SHP77 treated with DMSO at 0.1 percent for 48 hours (cell line): ENCODE data around the gene KRTAP9-2.
A peak's percentile ranks its signal among the peaks of the same experiment; 100 is the strongest.
"Not testable (repeated sequence)": the region's sequence is repeated elsewhere in the genome, so short reads cannot be mapped to it uniquely, and the experiment has no call there.

ENCODE experiments used
- DNase-seq: peaks from one replicate; lab custom pipeline; 2025; lab: John Stamatoyannopoulos, UW

Gene KRTAP9-2

GRCh38 chr17:41226598-41227095, at the start of gene KRTAP9-2:
Gene KRTAP9-2, plus strand, starts transcription at chr17:41226648. Its CDS starts 7 bp downstream, at chr17:41226655.
- DNase-seq, result not testable (repeated sequence)

- no peak for DNase-seq
Measured at GRCh38 chr17:41176744-41177387, 49.6 kb upstream of the KRTAP9-2 start.

GRCh38 chr17:41177727-41178271, 48.6 kb upstream of the KRTAP9-2 start, which contains the start of gene KRTAP4-2:
Gene KRTAP4-2, minus strand, starts transcription at chr17:41178221. Its CDS starts 57 bp downstream, at chr17:41178164.
- DNase-seq, result no peak

GRCh38 chr17:41178341-41178740, 48.1 kb upstream of the KRTAP9-2 start:
- no peak for DNase-seq

GRCh38 chr17:41178843-41179616, 47.4 kb upstream of the KRTAP9-2 start:
- DNase-seq, result no peak

- no peak for DNase-seq
Measured at GRCh38 chr17:41184480-41184961, 41.9 kb upstream of the KRTAP9-2 start, which contains the start of gene KRTAP4-1. Gene KRTAP4-1, minus strand, starts transcription at chr17:41184911. Its CDS starts 57 bp downstream, at chr17:41184854.

GRCh38 chr17:41185001-41185400, 41.4 kb upstream of the KRTAP9-2 start:
- DNase-seq, result no peak

GRCh38 chr17:41186872-41187271, 39.6 kb upstream of the KRTAP9-2 start:
- no peak for DNase-seq

GRCh38 chr17:41189837-41190318, 36.6 kb upstream of the KRTAP9-2 start, which contains the start of gene KRTAP9-1:
Gene KRTAP9-1, plus strand, starts transcription at chr17:41189887. Its CDS starts 0 bp downstream, at chr17:41189887.
- not testable (repeated sequence) for DNase-seq

- DNase-seq, result no peak
Measured at GRCh38 chr17:41190328-41190727, 36.1 kb upstream of the KRTAP9-2 start.

GRCh38 chr17:41196068-41196467, 30.4 kb upstream of the KRTAP9-2 start:
- no peak for DNase-seq

- no peak for DNase-seq
Measured at GRCh38 chr17:41199421-41200078, 26.9 kb upstream of the KRTAP9-2 start.

GRCh38 chr17:41211845-41212466, 14.5 kb upstream of the KRTAP9-2 start:
- peak; percentile 22 for DNase-seq

- no peak for DNase-seq
Measured at GRCh38 chr17:41212524-41213169, 13.8 kb upstream of the KRTAP9-2 start.

GRCh38 chr17:41215681-41216080, 10.8 kb upstream of the KRTAP9-2 start:
- no peak for DNase-seq

GRCh38 chr17:41223821-41224220, 2.6 kb upstream of the KRTAP9-2 start:
- no peak for DNase-seq

- DNase-seq, result no peak
Measured at GRCh38 chr17:41226051-41226450, 397 bp upstream of the KRTAP9-2 start.

- DNase-seq, result no peak
Measured at GRCh38 chr17:41230094-41230493, 3.6 kb downstream of the KRTAP9-2 start.

- no peak for DNase-seq
Measured at GRCh38 chr17:41231731-41232130, 5.3 kb downstream of the KRTAP9-2 start.

GRCh38 chr17:41232399-41233105, 6.1 kb downstream of the KRTAP9-2 start, which contains the start of gene KRTAP9-3:
Gene KRTAP9-3, plus strand, starts transcription at chr17:41232449. Its CDS starts 53 bp downstream, at chr17:41232502.
- DNase-seq, result not testable (repeated sequence)
